SU-DHL-6 (cell line): ENCODE data around the gene UBE3C.

ENCODE experiments used
- EZH2phosphoT487 ChIP-seq: fragments of 200-600 bp; sonication (generic), shearing (Covaris generic); conservative IDR thresholded peaks from 2 replicates; pipeline ENCODE4 v1.6.1; 2018; ENCODE audit warnings: mild to moderate bottlenecking, antibody characterized with exemption, low read length, moderate library complexity, mixed read lengths
- TF ChIP-seq, protein P1 (sequence below): fragments of 200-600 bp; sonication (generic); IDR thresholded peaks from one replicate; pipeline ENCODE4 v1.5.1; 2017; ENCODE audit warnings: antibody characterized with exemption, mild to moderate bottlenecking, low read length, moderate library complexity; ENCODE audit not compliant: insufficient read depth, poor library complexity, severe bottlenecking

DNA sequence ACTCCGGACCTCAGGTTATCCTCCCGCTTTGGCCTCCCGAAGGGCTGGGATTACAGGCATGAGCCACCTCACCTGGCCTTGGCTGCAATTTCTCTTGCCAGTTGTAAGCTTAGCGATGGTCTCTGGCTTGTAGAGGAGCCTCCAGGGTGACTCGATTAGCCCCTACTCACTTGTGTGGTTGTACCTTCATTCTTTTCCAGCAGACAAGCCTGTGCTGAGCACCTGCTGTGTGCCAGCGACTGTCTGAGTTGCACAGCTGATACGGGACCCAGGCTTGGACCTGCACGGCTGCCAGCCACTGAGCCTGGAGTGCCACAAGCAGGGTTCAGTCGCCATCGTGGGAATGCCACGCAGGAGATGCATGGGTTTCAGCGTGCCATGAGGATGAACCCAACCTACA, 156.0 kb downstream of the UBE3C start:
- TF ChIP-seq, protein P1, sequence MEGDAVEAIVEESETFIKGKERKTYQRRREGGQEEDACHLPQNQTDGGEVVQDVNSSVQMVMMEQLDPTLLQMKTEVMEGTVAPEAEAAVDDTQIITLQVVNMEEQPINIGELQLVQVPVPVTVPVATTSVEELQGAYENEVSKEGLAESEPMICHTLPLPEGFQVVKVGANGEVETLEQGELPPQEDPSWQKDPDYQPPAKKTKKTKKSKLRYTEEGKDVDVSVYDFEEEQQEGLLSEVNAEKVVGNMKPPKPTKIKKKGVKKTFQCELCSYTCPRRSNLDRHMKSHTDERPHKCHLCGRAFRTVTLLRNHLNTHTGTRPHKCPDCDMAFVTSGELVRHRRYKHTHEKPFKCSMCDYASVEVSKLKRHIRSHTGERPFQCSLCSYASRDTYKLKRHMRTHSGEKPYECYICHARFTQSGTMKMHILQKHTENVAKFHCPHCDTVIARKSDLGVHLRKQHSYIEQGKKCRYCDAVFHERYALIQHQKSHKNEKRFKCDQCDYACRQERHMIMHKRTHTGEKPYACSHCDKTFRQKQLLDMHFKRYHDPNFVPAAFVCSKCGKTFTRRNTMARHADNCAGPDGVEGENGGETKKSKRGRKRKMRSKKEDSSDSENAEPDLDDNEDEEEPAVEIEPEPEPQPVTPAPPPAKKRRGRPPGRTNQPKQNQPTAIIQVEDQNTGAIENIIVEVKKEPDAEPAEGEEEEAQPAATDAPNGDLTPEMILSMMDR, result no peak
- TF ChIP-seq EZH2phosphoT487, result no peak
